OCI-LY7 (cell line): ENCODE measurements around the gene SLC5A10.

Experiments used
- CTCF ChIP-seq: fragments of 200-600 bp; sonication (generic); conservative IDR thresholded peaks from 2 replicates; pipeline ENCODE4 v1.5.1; 2014; ENCODE audit warnings: mild to moderate bottlenecking, antibody characterized with exemption, low read length, moderate library complexity, mixed read lengths
- EZH2phosphoT487 ChIP-seq: fragments of 200-600 bp; sonication (generic); IDR thresholded peaks from 2 replicates; pipeline ENCODE4 v1.6.1; 2018; ENCODE audit warnings: low read depth, borderline replicate concordance, mild to moderate bottlenecking, mixed run types, antibody characterized with exemption, low read length, moderate library complexity, mixed read lengths

- no peak for TF ChIP-seq CTCF
- no peak for TF ChIP-seq EZH2phosphoT487
These were observed 34.7 kb downstream of the SLC5A10 start for GRCh38 chr17:18986541-18987229.
